HFF-Myc (cell line): ENCODE measurements around the gene CSAD.

ENCODE experiments used
- DNase-seq: peaks from one replicate; pipeline ENCODE4 v3.0.0-alpha.2; 2011; ENCODE audit warnings: low read depth; ENCODE audit errors: extremely low read depth
- H3K4me3 ChIP-seq: replicated peaks from 2 replicates; pipeline ENCODE4 v1.5.1; 2011; ENCODE audit warnings: low read depth, mild to moderate bottlenecking, control low read depth, low read length
- CTCF ChIP-seq: IDR thresholded peaks from 2 replicates; pipeline ENCODE4 v1.5.1; 2012; ENCODE audit warnings: mild to moderate bottlenecking, low read depth, low read length, control low read depth; ENCODE audit errors: missing control alignments

Gene CSAD

GRCh38 chr12:53147181-53147580 is 33.5 kb downstream of the CSAD start:
- no peak for DNase-seq
- TF ChIP-seq CTCF: no peak
- H3K4me3 ChIP-seq: no peak overlapping the region

- TF ChIP-seq CTCF: no peak
- no peak for DNase-seq
- no peak overlapping the region for H3K4me3 ChIP-seq
Measured at GRCh38 chr12:53145383-53146260, 35.1 kb downstream of the CSAD start.

GRCh38 chr12:53143355-53143754 is 37.4 kb downstream of the CSAD start:
- H3K4me3 ChIP-seq: no peak overlapping the region
- no peak for TF ChIP-seq CTCF
- no peak for DNase-seq

DNA sequence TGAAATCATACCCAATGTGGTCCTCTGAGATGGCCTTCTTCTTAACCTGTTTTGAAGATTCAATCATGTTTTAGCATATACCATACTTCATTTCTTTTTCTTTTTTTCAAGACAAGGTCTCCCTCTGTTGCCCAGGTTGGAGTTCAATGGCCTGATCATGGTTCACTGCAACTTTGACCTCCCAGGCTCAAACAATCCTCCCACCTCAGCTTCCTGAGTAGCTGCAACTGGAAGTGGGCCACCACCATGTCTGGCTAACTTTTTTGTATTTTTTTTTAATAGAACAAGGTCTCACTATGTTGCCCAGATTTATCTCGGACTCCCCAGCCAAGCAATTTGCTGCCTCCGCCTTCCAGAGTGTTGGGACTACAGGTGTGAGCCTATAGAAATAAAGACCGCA is 47.0 kb downstream of the CSAD start:
- no peak for DNase-seq
- no peak overlapping the region for H3K4me3 ChIP-seq
- no peak for TF ChIP-seq CTCF

DNA sequence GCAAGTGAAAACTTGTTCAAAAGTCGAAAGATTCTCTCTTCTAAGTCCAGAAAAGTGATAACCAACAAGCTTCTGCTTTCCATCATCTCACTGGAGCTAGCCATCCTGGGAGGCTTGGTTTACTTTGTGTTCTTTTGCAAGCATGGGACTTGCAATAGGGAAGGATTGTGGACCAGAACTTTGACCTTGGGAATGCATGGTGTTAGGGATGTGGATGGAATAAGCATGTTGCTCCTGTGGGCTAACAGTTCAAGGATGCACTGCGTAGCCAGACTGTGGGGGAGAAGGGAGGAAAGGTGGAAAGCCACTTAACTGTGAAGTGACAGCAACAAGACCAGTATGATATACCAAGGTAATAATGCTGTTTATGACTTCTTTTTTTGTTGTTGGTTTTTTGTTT is 48.9 kb downstream of the CSAD start:
- DNase-seq: no peak
- no peak overlapping the region for H3K4me3 ChIP-seq
- no peak for TF ChIP-seq CTCF

DNA sequence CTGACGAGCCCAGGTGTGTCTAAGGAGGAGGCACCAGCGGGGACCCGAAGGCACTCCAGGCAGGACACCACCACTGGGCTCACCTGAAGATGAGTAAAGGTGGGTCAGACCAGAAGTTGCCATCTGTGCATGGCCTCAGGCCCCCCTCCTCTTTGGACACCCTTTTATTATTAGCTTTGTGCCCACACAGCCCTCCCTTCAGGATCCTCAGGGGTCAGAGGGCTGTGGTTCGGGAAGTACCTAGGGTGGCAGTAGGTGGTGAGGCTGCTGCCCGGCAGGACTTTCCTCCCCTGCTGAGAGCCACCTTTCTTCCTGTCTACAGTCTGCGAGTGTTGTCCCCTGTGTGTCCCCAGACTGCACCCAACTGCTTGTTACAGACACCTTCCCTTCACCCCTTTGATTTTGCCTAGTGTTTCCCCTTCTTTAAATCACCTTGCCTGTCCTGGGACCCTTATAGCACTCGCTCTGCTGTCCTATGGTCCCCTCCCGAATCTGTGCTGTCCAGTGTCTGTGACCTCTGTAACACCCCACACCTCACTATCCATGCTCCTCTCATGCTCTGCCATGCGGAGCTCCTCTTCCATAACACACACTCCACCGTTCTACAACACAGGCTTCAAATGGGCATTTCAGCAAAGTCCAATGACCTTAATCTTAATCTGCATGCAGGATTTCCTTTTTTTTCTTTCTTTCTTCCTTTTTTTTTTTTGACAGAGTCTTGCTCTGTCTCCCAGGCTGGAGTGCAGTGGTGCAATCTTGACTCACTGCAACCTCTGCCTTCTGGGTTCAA is 51.8 kb downstream of the CSAD start:
- no peak for DNase-seq
- H3K4me3 ChIP-seq: no peak overlapping the region
- TF ChIP-seq CTCF: no peak
